Measurements from ENCODE around the gene RASA2. TPM values are rescaled to one million over a fixed set of nuclear protein-coding genes. Genes with fewer than 3 reads are reported as not detected.

Gene RASA2
- total RNA-seq, 1 experiment from 2014 or later: 17.1 TPM

- CTCF ChIA-PET: interaction anchor here (0.5 kb wide), 1 partner anchor 13 kb away, joined by 3 read pairs; no protein-coding TSS in a partner anchor
- no TSS peak for BruUV-seq (replicated peaks)
- no peaks in the 10 kb centered on the region for H3K9me2 ChIP-seq (ENCODE audit: insufficient read depth)
- POLR2A ChIA-PET (ENCODE audit: unreplicated experiment): no interaction called here
- intact Hi-C loops (cut with micrococcal nuclease; ENCODE audit: unreplicated experiment): loop anchor here (10.0 kb wide), 1 partner anchor 559 kb away; no protein-coding TSS in a partner anchor
- H3K9me3 ChIP-seq (ENCODE audit: insufficient read depth, low read depth): no peaks in the 10 kb centered on the region
- DNase-seq: no peak
- H3K79me2 ChIP-seq (ENCODE audit: low read depth): no peaks in the 10 kb centered on the region
- TF ChIP-seq, protein P1, sequence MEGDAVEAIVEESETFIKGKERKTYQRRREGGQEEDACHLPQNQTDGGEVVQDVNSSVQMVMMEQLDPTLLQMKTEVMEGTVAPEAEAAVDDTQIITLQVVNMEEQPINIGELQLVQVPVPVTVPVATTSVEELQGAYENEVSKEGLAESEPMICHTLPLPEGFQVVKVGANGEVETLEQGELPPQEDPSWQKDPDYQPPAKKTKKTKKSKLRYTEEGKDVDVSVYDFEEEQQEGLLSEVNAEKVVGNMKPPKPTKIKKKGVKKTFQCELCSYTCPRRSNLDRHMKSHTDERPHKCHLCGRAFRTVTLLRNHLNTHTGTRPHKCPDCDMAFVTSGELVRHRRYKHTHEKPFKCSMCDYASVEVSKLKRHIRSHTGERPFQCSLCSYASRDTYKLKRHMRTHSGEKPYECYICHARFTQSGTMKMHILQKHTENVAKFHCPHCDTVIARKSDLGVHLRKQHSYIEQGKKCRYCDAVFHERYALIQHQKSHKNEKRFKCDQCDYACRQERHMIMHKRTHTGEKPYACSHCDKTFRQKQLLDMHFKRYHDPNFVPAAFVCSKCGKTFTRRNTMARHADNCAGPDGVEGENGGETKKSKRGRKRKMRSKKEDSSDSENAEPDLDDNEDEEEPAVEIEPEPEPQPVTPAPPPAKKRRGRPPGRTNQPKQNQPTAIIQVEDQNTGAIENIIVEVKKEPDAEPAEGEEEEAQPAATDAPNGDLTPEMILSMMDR (conservative IDR thresholded peaks at IDR 0.05): no peak
- no peak for TF ChIP-seq EZH2 (IDR thresholded peaks at IDR 0.05; ENCODE audit: low read depth)
- H3K4me2 ChIP-seq: no peak overlapping the region
- no peaks in the 10 kb centered on the region for H3K27me3 ChIP-seq (ENCODE audit: insufficient read depth, low read depth)
- no peaks in the 10 kb centered on the region for H3K4me1 ChIP-seq (replicated peaks; ENCODE audit: insufficient read depth)
- 0 out of 2 replicates have a peak, but pooled peaks cover 3% of the 10 kb centered on the region for H3K36me3 ChIP-seq (ENCODE audit: low read depth)
- no peaks in the 10 kb centered on the region for H4K20me1 ChIP-seq (ENCODE audit: insufficient read depth)
- H3F3A ChIP-seq (ENCODE audit: insufficient read depth, low read depth): peaks cover 8% of the 10 kb centered on the region
- H2AFZ ChIP-seq: no peak overlapping the region
- no peak overlapping the region for H3K27ac ChIP-seq
- no peak overlapping the region for H3K4me3 ChIP-seq
Observed at GRCh38 chr3:141564241-141564640, 77.4 kb downstream of the RASA2 start.

DNA sequence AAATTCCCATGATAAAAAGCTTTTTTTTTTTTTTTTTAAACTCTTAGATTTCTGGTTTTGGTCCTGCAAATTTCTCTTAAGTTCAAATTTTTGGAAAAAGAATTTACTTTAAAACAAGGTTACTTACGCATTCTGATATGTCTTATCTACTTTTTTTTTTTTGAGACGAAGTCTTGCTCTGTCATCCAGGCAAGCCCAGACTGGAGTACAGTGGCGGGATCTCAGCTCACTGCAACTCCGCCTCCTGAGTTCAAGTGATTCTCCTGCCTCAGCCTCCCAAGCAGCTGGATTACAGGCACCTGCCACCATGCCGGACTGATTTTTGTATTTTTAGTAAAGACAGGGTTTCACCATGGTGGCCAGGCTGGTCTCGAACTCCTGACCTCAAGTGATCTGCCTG lies 83.2 kb downstream of the RASA2 start:
- Histone ChIP-seq H3K79me2 (ENCODE audit: low read depth) (no peaks in the 10 kb centered on the region), H4K20me1 (ENCODE audit: insufficient read depth) (no peaks in the 10 kb centered on the region), H3K27me3 (ENCODE audit: insufficient read depth, low read depth) (no peaks in the 10 kb centered on the region), H3K9me2 (ENCODE audit: insufficient read depth) (no peaks in the 10 kb centered on the region), H3F3A (ENCODE audit: insufficient read depth, low read depth) (no peaks in the 10 kb centered on the region; the same call in none of the 2 replicates), H3K4me2 (no peak overlapping the region), H3K27ac (no peak overlapping the region), H2AFZ (no peak overlapping the region), H3K4me3 (no peak overlapping the region), H3K9me3 (ENCODE audit: insufficient read depth, low read depth) (no peaks in the 10 kb centered on the region), H3K36me3 (ENCODE audit: low read depth) (peaks cover 13% of the 10 kb centered on the region), H3K4me1 (replicated peaks; ENCODE audit: insufficient read depth) (no peaks in the 10 kb centered on the region)
- DNase-seq: no peak
- no TSS peak for BruUV-seq (replicated peaks)
- intact Hi-C loops (cut with micrococcal nuclease; ENCODE audit: unreplicated experiment): loop anchor here (10.0 kb wide), 1 partner anchor 715 kb away; no protein-coding TSS in a partner anchor
- ChIA-PET CTCF (interaction anchor here (0.6 to 0.7 kb wide), 4 partner anchors 9 to 254 kb away, joined by 5 to 24 read pairs (median 10); no protein-coding TSS in a partner anchor), POLR2A (ENCODE audit: unreplicated experiment) (no interaction called here)
- TF ChIP-seq, protein P1 (conservative IDR thresholded peaks at IDR 0.05): no peak
- no peak for TF ChIP-seq EZH2 (IDR thresholded peaks at IDR 0.05; ENCODE audit: low read depth)

DNA sequence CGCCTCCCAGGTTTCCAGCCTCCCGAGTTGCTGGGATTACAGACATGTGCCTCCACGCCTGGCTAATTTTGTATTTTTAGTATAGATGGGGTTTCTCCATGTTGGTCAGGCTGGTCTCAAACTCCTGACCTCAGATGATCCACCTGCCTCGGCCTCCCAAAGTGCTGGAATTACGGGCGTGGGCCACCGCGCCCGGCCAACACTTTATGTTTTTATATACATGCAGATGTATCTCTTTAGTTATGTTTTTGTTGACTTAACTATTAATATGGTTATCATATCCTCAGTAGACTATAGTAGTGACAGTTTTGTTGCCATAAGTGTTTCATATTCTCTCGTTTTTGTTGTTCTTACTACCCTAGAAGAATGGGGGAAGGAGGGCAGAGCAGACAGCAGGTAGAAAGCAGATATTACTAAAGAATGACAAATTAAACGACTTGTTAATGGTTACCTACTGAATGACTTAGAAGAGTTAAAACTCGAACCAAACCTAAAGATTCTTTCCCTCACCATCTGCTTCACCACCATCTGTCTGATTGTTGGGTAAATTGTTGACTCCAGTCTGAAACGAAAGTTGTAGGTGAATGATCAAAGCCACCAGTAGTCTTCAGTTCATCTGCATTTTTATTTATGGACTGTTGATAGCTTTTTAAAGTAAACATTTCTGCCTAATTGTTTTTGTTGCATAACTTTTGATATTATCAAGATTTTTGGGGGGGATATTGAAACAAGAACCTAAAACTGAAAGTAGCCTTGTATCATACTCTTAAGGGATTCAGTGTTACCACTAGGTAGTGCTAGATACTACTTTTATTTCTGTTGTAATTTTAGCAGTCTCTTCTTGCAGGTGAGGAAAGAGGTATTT lies 89.3 kb downstream of the RASA2 start:
- no peak overlapping the region for H3K27ac ChIP-seq
- H3K4me2 ChIP-seq: no peak overlapping the region
- no peak for DNase-seq
- H3F3A ChIP-seq (ENCODE audit: insufficient read depth, low read depth): peaks cover 10% of the 10 kb centered on the region
- no TSS peak for BruUV-seq (replicated peaks)
- no peaks in the 10 kb centered on the region for H3K4me1 ChIP-seq (replicated peaks; ENCODE audit: insufficient read depth)
- no peak for TF ChIP-seq EZH2 (IDR thresholded peaks at IDR 0.05; ENCODE audit: low read depth)
- TF ChIP-seq, protein P1 (conservative IDR thresholded peaks at IDR 0.05): peak; percentile 58
- H3K4me3 ChIP-seq: no peak overlapping the region
- no peak overlapping the region for H2AFZ ChIP-seq
- no peaks in the 10 kb centered on the region for H3K27me3 ChIP-seq (ENCODE audit: insufficient read depth, low read depth)
- H3K9me2 ChIP-seq (ENCODE audit: insufficient read depth): no peaks in the 10 kb centered on the region
- no peaks in the 10 kb centered on the region for H3K9me3 ChIP-seq (ENCODE audit: insufficient read depth, low read depth)
- H3K36me3 ChIP-seq (ENCODE audit: low read depth): peaks cover 25% of the 10 kb centered on the region
- intact Hi-C loops (cut with micrococcal nuclease; ENCODE audit: unreplicated experiment): loop anchor here (2.0 to 10.0 kb wide), 3 partner anchors 163 to 709 kb away; partner anchors contain the start of gene RNF7
- no peaks in the 10 kb centered on the region for H4K20me1 ChIP-seq (ENCODE audit: insufficient read depth)
- ChIA-PET POLR2A (ENCODE audit: unreplicated experiment) (no interaction called here), CTCF (interaction anchor here (0.6 to 0.7 kb wide), 2 partner anchors 12 to 426 kb away, joined by 3 read pairs; no protein-coding TSS in a partner anchor)
- H3K79me2 ChIP-seq (ENCODE audit: low read depth): no peaks in the 10 kb centered on the region

Data from PC-9 (cell line).